RWPE1 (cell line): ENCODE data around the gene DUSP11.
A peak's percentile ranks its signal among the peaks of the same experiment; 100 is the strongest.
"Not testable (repeated sequence)": the region's sequence is repeated elsewhere in the genome, so short reads cannot be mapped to it uniquely, and the experiment has no call there.

Source experiments
- CTCF ChIA-PET: fragments of 350-600 bp; sonication (Branson Sonifier 250); formaldehyde crosslinking; extraction: SDS; loops from one replicate; lab custom pipeline; 2021; lab: Yijun Ruan, JAX
- POLR2A ChIA-PET: fragments of 400-600 bp; formaldehyde crosslinking; extraction: SDS; loops from one replicate; lab custom pipeline; 2020; ENCODE audit warnings: antibody characterized with exemption; ENCODE audit not compliant: low non-redundant PET; lab: Yijun Ruan, JAX
- DNase-seq: peaks from one replicate; pipeline ENCODE4 v3.0.0; 2012; ENCODE audit warnings: low spot score
- H3K27ac ChIP-seq: fragments of 450-650 bp; 2 replicates; pipeline ENCODE4 v1.5.1; 2017
- TF ChIP-seq, protein P1 (sequence below): fragments of 450-650 bp; conservative IDR thresholded peaks from 2 replicates; pipeline ENCODE4 v1.5.1; 2017; ENCODE audit warnings: low read depth, mild to moderate bottlenecking

DUSP11 gene

DNA sequence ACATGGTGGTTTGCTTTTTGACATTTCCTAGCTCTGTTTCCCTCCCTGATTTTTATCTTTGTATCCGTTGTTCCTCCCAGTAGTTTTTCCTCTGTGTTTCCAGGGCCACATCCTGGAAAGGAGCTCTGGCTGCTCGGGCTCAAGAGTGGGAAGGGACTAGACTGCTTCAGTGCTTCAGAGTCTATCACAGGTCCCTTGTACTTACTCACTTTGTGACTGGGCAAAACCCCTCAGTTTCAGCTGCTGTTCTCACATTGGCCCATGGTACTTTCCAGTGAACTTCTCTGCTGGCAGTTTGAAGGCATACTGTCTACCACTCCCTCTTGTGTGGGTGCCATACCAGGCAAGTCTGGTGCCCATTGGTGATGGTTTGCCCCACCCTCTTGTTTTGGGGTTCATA, 41.3 kb upstream of the DUSP11 start:
- TF ChIP-seq, protein P1, sequence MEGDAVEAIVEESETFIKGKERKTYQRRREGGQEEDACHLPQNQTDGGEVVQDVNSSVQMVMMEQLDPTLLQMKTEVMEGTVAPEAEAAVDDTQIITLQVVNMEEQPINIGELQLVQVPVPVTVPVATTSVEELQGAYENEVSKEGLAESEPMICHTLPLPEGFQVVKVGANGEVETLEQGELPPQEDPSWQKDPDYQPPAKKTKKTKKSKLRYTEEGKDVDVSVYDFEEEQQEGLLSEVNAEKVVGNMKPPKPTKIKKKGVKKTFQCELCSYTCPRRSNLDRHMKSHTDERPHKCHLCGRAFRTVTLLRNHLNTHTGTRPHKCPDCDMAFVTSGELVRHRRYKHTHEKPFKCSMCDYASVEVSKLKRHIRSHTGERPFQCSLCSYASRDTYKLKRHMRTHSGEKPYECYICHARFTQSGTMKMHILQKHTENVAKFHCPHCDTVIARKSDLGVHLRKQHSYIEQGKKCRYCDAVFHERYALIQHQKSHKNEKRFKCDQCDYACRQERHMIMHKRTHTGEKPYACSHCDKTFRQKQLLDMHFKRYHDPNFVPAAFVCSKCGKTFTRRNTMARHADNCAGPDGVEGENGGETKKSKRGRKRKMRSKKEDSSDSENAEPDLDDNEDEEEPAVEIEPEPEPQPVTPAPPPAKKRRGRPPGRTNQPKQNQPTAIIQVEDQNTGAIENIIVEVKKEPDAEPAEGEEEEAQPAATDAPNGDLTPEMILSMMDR, result no peak
- DNase-seq, result no peak
- POLR2A ChIA-PET, result no interaction called here
- CTCF ChIA-PET, result interaction anchor here (0.6 kb wide), 1 partner anchor 329 kb away, joined by 3 read pairs; no protein-coding TSS in a partner anchor
- H3K27ac ChIP-seq, result no peak overlapping the region

DNA sequence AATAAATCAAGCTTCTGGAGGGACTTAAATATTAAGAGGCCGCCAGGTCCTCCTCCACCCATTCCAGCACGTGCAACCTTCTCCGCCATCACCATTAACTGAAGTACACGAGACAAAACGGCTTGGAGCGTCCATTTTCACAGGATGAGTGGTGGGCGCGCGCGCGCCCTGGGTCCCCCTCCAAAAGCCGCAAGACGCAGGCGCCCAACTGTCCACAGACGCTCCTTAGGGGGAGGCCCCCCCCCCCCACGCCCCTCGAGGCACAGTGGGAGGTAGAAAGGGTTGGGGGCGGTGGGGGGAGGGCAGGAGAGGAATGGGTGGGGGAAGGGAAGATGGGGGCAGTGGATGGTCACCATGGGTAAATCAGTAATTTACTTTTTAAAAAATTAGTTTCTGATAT, 38.4 kb upstream of the DUSP11 start:
- no peak overlapping the region for H3K27ac ChIP-seq
- ChIA-PET CTCF (no interaction called here), POLR2A (no interaction called here)
- TF ChIP-seq, protein P1, result no peak
- no peak for DNase-seq

DNA sequence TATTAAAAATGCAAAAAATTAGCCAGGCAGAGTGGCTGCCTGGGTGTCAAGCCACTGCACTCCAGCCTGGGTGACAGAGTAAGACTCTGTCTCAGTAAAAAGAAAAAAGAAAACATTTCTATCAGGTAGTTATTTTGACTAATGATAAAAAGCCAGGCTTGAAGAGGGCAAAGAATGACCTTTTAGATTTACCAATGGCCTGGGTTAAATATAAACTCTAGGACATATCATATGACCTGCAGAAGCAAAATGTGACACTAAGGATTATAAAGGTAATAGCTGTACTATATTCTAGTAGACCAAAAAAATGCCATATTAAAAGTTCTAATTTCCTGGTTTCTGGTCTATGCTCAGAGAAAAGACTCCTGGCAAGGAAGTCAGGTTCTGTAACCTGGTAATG, 32.7 kb upstream of the DUSP11 start:
- no peak overlapping the region for H3K27ac ChIP-seq
- TF ChIP-seq, protein P1, result no peak
- DNase-seq, result no peak
- ChIA-PET CTCF (no interaction called here), POLR2A (no interaction called here)

DNA sequence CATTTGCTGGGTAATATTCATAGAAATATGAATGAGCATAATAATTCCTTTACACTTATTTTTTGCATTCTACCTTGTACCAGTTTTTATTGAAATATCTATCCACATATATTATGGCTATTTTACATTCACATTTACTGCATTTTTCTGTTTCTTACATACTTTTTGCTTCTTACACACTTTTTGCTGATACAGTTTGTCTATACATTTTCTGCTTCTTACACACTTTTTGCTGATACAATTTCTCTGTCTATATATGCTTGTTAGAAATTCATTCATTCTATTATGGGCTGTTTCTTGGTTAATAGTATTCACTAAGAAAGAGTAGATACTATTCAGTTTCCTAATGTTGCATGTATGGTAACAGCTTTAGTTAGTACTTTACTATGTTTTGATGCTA, 32.0 kb upstream of the DUSP11 start:
- ChIA-PET CTCF (interaction anchor here (0.6 kb wide), 1 partner anchor 1193 kb away, joined by 3 read pairs; no protein-coding TSS in a partner anchor), POLR2A (no interaction called here)
- H3K27ac ChIP-seq, result no peak overlapping the region
- TF ChIP-seq, protein P1, result no peak
- DNase-seq, result no peak

DNA sequence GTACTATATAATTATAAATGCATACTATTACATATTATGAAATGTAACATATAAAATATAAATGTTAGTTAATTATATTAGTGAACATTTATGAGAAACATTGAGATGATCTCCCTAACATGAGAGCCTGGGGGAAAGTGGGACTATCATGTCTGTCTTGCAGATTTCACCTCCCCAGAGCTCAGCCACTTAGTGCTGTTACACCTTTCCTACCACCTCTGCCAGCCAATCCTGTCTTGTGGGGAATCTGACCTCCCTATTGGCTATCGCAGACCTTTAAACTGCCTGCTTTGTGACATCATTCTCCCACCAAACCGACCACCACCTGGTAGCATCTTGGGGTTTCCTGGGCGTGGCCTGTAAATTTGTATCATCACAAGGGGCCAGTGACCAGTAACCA, 4.0 kb upstream of the DUSP11 start, which contains the start of gene C2orf78:
Gene C2orf78 (plus strand): TSS at position 301 of the 400 bp plus-strand sequence. CDS start 127 bp downstream, outside the sequence.
- peak within 1 kb of the TSS; percentile 47; the same call in 1 of the 2 replicates for H3K27ac ChIP-seq
- DNase-seq, POLR2A ChIA-PET, CTCF ChIA-PET: not testable (repeated sequence)

DNA sequence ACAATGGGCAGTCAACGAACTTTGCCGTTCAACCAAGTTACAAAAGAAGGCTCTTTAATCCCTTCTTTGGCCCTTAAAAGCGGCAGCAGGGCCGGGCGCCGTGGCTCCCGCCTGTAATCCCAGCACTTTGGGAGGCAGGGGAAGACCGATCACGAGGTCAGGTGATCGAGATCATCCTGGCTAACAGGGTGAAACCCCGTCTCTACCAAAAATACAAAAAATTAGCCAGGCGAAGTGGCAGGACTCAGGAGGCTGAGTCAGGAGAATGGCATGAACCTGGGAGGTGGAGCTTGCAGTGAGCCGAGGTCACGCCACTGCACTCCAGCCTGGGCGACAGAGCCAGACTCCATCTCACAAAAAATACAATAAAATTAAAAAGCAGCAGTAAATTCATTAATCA, 3.5 kb upstream of the DUSP11 start:
- peak overlapping the region; percentile 47; the same call in 1 of the 2 replicates for H3K27ac ChIP-seq
- DNase-seq, CTCF ChIA-PET, POLR2A ChIA-PET: not testable (repeated sequence)

DNA sequence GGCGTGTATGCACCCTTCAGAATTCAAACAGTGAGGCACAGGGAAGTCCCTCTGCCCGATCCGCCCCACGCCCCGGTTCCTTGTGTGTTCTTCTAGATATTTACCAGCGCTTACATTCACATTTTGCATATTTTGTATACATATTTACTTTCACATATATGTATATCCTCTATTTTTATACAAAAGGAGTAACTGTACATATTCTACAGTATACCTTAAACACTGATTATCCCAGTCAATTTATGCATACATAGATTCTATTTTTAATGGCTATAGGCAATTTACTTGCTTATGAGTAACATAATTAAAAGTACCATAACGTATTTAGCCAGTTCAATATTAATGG, 307 bp upstream of the DUSP11 start:
- TF ChIP-seq, protein P1, result peak; percentile 49
- DNase-seq, result no peak
- ChIA-PET POLR2A (no interaction called here), CTCF (interaction anchor here (0.9 kb wide), 1 partner anchor 481 kb away, joined by 6 read pairs; no protein-coding TSS in a partner anchor)
- H3K27ac ChIP-seq, result peak overlapping the region; percentile 81

DNA sequence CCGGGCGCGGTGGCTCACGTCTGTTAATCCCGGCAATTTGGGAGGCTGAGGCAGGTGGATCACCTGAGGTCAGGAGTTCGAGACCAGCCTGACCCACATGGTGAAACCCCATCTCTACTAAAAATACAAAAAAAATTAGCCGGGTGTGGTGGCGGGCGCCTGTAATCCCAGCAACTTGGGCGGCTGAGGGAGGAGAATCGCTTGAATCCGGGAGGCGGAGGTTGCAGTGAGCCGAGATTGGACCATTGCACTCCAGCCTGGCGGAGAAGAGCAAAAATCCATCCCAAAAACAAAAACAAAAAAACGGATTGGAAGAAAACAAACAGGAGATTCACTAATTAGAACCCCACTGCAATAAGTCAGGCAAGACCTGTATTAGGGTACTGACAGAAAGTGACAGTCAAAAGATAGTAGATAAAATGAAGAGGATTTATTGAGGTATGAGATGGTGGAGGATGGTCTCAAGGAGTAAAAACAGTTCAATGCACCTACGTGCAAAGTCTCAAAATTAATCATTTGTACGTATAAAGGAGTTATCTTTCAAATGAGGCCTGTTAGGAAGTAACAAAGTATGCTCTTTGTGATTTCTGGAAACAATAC, 936 bp downstream of the DUSP11 start:
- peak overlapping the region; percentile 56 for H3K27ac ChIP-seq

More for the DNA sequence above, 936 bp downstream of the DUSP11 start:
- POLR2A ChIA-PET, result interaction anchor here (0.6 kb wide), 1 partner anchor 8 kb away, joined by 5 read pairs; no protein-coding TSS in a partner anchor
- DNase-seq, result not testable (repeated sequence)
- CTCF ChIA-PET, result interaction anchor here (0.5 to 0.9 kb wide), 2 partner anchors 180 to 482 kb away, joined by 3 to 6 read pairs; no protein-coding TSS in a partner anchor
